ENCODE results near the gene THBS3.
"Not testable (repeated sequence)": the region's sequence is repeated elsewhere in the genome, so short reads cannot be mapped to it uniquely, and the experiment has no call there.

Gene THBS3

DNA sequence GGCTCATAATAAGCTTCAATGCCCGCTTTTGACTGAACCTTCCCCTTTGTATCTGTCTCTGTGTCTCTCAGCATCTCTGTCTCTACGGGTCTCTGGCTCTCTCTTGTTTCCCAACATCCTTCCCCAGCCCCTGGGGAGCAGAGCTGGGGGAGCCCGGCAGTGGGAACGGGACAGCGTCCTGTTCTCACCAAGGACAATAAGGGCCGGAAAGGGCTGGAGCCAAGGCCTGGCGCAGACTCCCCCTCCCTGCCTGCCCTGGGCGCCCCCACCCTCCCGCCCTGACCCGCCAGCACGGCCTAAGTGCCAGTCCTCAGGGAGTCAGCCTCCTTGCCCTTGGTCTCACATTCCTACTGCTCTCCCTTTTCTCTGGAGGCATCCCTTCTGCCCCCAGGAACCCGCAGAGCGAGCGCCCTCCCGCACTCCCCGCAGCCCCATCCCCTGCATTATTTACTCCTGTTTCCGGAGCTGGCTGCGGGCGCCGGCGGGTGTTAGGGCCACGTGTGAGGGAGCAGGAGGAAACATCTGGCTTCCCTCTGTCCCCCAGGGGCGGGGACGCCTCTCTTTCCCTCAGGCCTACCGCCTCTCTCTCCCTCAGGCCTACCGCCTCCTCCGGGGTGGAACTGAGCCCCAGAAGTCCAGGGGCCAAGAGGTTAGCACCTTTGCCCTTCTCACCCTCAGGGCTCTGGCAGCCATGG is 41.1 kb downstream of the THBS3 start:
- Histone ChIP-seq H3K36me3 (ENCODE audit: insufficient read depth, low read length) (no peaks in the 10 kb centered on the region), H3K27me3 (ENCODE audit: insufficient read depth, low read length, poor library complexity, severe bottlenecking) (no peaks in the 10 kb centered on the region), H3K9me2 (replicated peaks; ENCODE audit: low read depth, low read length) (no peaks in the 10 kb centered on the region), H3K4me3 (ENCODE audit: low read length, poor library complexity, severe bottlenecking) (no peak overlapping the region), H3K4me1 (ENCODE audit: insufficient read depth, low read length, poor library complexity, severe bottlenecking) (peaks cover 4% of the 10 kb centered on the region), H3F3A (ENCODE audit: low read depth) (no peaks in the 10 kb centered on the region), H3K79me2 (ENCODE audit: insufficient read depth, low read length) (peaks cover 9% of the 10 kb centered on the region; the same call in 1 of the 2 replicates), H3K4me2 (ENCODE audit: low read depth, low read length, poor library complexity, severe bottlenecking) (no peak overlapping the region), H3K9me3 (ENCODE audit: insufficient read depth, low read depth, low read length) (no peaks in the 10 kb centered on the region), H2AFZ (ENCODE audit: low read length) (no peak overlapping the region), H4K20me1 (ENCODE audit: insufficient read depth, low read length, poor library complexity, severe bottlenecking) (no peaks in the 10 kb centered on the region), H3K9ac (ENCODE audit: low read depth, low read length, poor library complexity, severe bottlenecking) (no peak overlapping the region)
- TF ChIP-seq, protein P1, sequence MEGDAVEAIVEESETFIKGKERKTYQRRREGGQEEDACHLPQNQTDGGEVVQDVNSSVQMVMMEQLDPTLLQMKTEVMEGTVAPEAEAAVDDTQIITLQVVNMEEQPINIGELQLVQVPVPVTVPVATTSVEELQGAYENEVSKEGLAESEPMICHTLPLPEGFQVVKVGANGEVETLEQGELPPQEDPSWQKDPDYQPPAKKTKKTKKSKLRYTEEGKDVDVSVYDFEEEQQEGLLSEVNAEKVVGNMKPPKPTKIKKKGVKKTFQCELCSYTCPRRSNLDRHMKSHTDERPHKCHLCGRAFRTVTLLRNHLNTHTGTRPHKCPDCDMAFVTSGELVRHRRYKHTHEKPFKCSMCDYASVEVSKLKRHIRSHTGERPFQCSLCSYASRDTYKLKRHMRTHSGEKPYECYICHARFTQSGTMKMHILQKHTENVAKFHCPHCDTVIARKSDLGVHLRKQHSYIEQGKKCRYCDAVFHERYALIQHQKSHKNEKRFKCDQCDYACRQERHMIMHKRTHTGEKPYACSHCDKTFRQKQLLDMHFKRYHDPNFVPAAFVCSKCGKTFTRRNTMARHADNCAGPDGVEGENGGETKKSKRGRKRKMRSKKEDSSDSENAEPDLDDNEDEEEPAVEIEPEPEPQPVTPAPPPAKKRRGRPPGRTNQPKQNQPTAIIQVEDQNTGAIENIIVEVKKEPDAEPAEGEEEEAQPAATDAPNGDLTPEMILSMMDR (conservative IDR thresholded peaks at IDR 0.05; ENCODE audit: low read length), result no peak
- TF ChIP-seq EZH2phosphoT487 (IDR thresholded peaks at IDR 0.05; ENCODE audit: borderline replicate concordance), result no peak

DNA sequence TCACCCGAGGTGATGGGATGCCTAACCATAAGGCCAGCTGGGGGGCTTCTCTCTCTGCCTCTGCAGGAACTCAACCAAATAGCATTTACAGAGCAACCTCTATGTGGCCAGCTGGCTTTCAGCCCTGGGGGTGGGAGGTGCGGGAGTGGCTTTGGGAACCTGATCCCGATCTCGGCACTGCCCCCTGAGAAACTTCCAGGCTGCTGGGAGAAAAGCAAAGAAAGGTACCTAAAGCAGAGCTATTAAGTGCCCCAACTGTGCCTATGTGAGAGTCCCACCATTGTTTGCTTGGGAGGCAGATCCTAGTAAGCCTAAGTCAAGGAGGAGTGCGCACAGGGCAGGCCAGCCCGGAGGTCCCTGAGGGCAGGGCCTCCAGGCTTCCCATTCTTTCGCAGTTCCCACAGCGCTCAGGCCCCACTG is 41.6 kb downstream of the THBS3 start:
- no peaks in the 10 kb centered on the region for H3K36me3 ChIP-seq (ENCODE audit: insufficient read depth, low read length)
- H3K4me1 ChIP-seq (ENCODE audit: insufficient read depth, low read length, poor library complexity, severe bottlenecking), result peaks cover 4% of the 10 kb centered on the region
- H3K79me2 ChIP-seq (ENCODE audit: insufficient read depth, low read length), result peaks cover 3% of the 10 kb centered on the region; the same call in 1 of the 2 replicates
- H3K27me3 ChIP-seq (ENCODE audit: insufficient read depth, low read length, poor library complexity, severe bottlenecking), result no peaks in the 10 kb centered on the region
- no peak overlapping the region for H3K4me3 ChIP-seq (ENCODE audit: low read length, poor library complexity, severe bottlenecking)
- H3K9ac ChIP-seq (ENCODE audit: low read depth, low read length, poor library complexity, severe bottlenecking), result no peak overlapping the region
- H3F3A ChIP-seq (ENCODE audit: low read depth), result no peaks in the 10 kb centered on the region
- no peaks in the 10 kb centered on the region for H4K20me1 ChIP-seq (ENCODE audit: insufficient read depth, low read length, poor library complexity, severe bottlenecking)
- no peak overlapping the region for H2AFZ ChIP-seq (ENCODE audit: low read length)
- no peaks in the 10 kb centered on the region for H3K9me3 ChIP-seq (ENCODE audit: insufficient read depth, low read depth, low read length)
- H3K4me2 ChIP-seq (ENCODE audit: low read depth, low read length, poor library complexity, severe bottlenecking), result no peak overlapping the region
- no peaks in the 10 kb centered on the region for H3K9me2 ChIP-seq (replicated peaks; ENCODE audit: low read depth, low read length)
- TF ChIP-seq EZH2phosphoT487 (IDR thresholded peaks at IDR 0.05; ENCODE audit: borderline replicate concordance), result no peak
- TF ChIP-seq, protein P1 (conservative IDR thresholded peaks at IDR 0.05; ENCODE audit: low read length), result no peak

DNA sequence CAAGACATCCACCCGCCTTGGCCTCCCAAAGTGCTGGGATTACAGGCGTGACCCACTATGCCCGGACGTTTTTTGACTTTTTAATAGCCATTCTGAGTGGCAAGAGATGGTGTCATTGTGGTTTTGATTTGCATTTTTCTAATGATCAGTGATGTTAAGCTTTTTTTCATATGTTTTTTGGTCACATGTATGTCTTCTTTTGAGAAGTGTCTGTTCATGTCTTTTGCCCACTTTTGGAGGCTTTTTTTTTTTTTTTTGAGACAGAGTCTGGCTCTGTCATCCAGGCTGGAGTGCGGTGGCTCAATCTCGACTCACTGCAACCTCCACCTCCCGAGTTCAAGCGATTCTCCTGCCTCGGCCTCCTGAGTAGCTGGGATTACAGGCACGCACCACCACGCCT is 43.1 kb downstream of the THBS3 start:
- H3K4me1 ChIP-seq (ENCODE audit: insufficient read depth, low read length, poor library complexity, severe bottlenecking); H3K4me2 ChIP-seq (ENCODE audit: low read depth, low read length, poor library complexity, severe bottlenecking); H3F3A ChIP-seq (ENCODE audit: low read depth); H2AFZ ChIP-seq (ENCODE audit: low read length); H3K36me3 ChIP-seq (ENCODE audit: insufficient read depth, low read length); H3K9me3 ChIP-seq (ENCODE audit: insufficient read depth, low read depth, low read length); H3K79me2 ChIP-seq (ENCODE audit: insufficient read depth, low read length); H3K9ac ChIP-seq (ENCODE audit: low read depth, low read length, poor library complexity, severe bottlenecking); H3K4me3 ChIP-seq (ENCODE audit: low read length, poor library complexity, severe bottlenecking); H3K9me2 ChIP-seq (replicated peaks; ENCODE audit: low read depth, low read length); H3K27me3 ChIP-seq (ENCODE audit: insufficient read depth, low read length, poor library complexity, severe bottlenecking); H4K20me1 ChIP-seq (ENCODE audit: insufficient read depth, low read length, poor library complexity, severe bottlenecking): not testable (repeated sequence)

DNA sequence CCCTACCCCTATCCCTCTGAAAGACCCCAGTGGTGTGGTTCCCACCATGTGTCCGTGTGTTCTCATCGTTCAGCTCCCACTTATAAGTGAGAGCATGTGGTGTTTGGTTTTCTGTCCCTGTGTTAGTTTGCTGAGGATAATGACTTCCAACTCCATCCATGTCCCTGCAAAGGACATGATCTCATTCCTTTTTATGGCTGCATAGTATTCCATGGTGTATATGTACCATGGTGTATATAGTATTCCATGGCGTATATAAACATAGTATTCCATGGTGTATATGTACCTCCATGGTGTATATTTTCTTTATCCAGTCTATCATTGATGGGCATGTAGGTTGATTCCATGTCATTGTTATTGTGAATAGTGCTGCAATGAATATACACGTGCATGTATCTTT is 43.9 kb downstream of the THBS3 start:
- H3K4me2 ChIP-seq (ENCODE audit: low read depth, low read length, poor library complexity, severe bottlenecking); H3K79me2 ChIP-seq (ENCODE audit: insufficient read depth, low read length); H3K9me3 ChIP-seq (ENCODE audit: insufficient read depth, low read depth, low read length): not testable (repeated sequence)

DNA sequence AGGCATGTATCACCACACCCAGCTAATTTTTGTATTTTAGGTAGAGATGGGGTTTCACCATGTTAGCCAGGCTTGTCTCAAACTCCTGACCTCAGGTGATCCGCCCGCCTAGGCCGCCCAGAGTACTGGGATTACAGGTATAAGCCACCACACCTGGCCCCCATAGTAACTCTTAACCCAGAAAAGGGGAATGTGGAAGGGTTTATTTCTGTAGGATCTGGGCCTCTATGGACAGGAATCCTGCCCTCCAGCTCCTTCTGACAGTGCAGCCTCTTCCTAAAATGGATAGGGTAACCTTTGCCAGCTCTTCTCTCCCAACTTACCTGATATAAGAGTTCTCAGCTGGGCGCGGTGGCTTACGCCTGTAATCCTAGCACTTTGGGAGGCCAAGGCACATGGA is 45.1 kb downstream of the THBS3 start:
- H3K9ac ChIP-seq (ENCODE audit: low read depth, low read length, poor library complexity, severe bottlenecking); H3K79me2 ChIP-seq (ENCODE audit: insufficient read depth, low read length); H3K36me3 ChIP-seq (ENCODE audit: insufficient read depth, low read length); H3F3A ChIP-seq (ENCODE audit: low read depth); H3K9me2 ChIP-seq (replicated peaks; ENCODE audit: low read depth, low read length); H3K4me1 ChIP-seq (ENCODE audit: insufficient read depth, low read length, poor library complexity, severe bottlenecking); H4K20me1 ChIP-seq (ENCODE audit: insufficient read depth, low read length, poor library complexity, severe bottlenecking); H3K4me2 ChIP-seq (ENCODE audit: low read depth, low read length, poor library complexity, severe bottlenecking); H3K27me3 ChIP-seq (ENCODE audit: insufficient read depth, low read length, poor library complexity, severe bottlenecking); H2AFZ ChIP-seq (ENCODE audit: low read length); H3K9me3 ChIP-seq (ENCODE audit: insufficient read depth, low read depth, low read length); H3K4me3 ChIP-seq (ENCODE audit: low read length, poor library complexity, severe bottlenecking): not testable (repeated sequence)

More for the DNA sequence above, 43.9 kb downstream of the THBS3 start:
- not testable (repeated sequence) for H3K9me2 ChIP-seq (replicated peaks; ENCODE audit: low read depth, low read length); H3K36me3 ChIP-seq (ENCODE audit: insufficient read depth, low read length); H4K20me1 ChIP-seq (ENCODE audit: insufficient read depth, low read length, poor library complexity, severe bottlenecking); H2AFZ ChIP-seq (ENCODE audit: low read length); H3K27me3 ChIP-seq (ENCODE audit: insufficient read depth, low read length, poor library complexity, severe bottlenecking); H3K4me1 ChIP-seq (ENCODE audit: insufficient read depth, low read length, poor library complexity, severe bottlenecking); H3F3A ChIP-seq (ENCODE audit: low read depth); H3K9ac ChIP-seq (ENCODE audit: low read depth, low read length, poor library complexity, severe bottlenecking); H3K4me3 ChIP-seq (ENCODE audit: low read length, poor library complexity, severe bottlenecking)

Measured in Loucy (cell line).